Lung (tissue), 12 donors: ENCODE measurements around the gene NACC1. TPM values are rescaled to one million over a fixed set of nuclear protein-coding genes. Genes with fewer than 3 reads are reported as not detected.

ENCODE experiments used
- ATAC-seq: fragments of 200-7000 bp; cut with Tn5 transposase; one replicate; pipeline ENCODE4 v1.9.1; 2020; ENCODE audit warnings: moderate number of reproducible peaks; ENCODE audit not compliant: insufficient read depth, low FRiP score
- DNase-seq, 3 donors: peaks; one replicate each; pipeline ENCODE4 v3.0.0-alpha.2; 2013 to 2017
- H3K27ac ChIP-seq, 2 donors: one replicate each; pipeline ENCODE4 v1.5.1; 2013; ENCODE audit warnings: mild to moderate bottlenecking in 2 of 2, moderate library complexity in 2 of 2, control low read depth in 1 of 2, inconsistent platforms in 1 of 2, low read depth in 1 of 2, low read length in 1 of 2
- H3K27me3 ChIP-seq, 3 donors: one replicate each; pipeline ENCODE4 v1.5.1; 2013; ENCODE audit warnings: low read length in 2 of 3; ENCODE audit not compliant: control insufficient read depth in 3 of 3, insufficient read depth in 3 of 3
- H3K36me3 ChIP-seq, 4 donors: one replicate each; pipeline ENCODE4 v1.5.1; 2013; ENCODE audit warnings: low read length in 4 of 4, mild to moderate bottlenecking in 1 of 4, moderate library complexity in 1 of 4; ENCODE audit not compliant: control insufficient read depth in 4 of 4, insufficient read depth in 4 of 4
- H3K4me1 ChIP-seq, 5 donors: one replicate each; pipeline ENCODE4 v1.5.1; 2013; ENCODE audit warnings: low read length in 5 of 5, mild to moderate bottlenecking in 2 of 5, moderate library complexity in 1 of 5; ENCODE audit not compliant: control insufficient read depth in 5 of 5, insufficient read depth in 5 of 5
- H3K4me3 ChIP-seq: one replicate; pipeline ENCODE4 v1.5.1; 2013; ENCODE audit warnings: mild to moderate bottlenecking, control low read depth, moderate library complexity
- H3K9ac ChIP-seq, 2 donors: one replicate each; pipeline ENCODE4 v1.5.1; 2013; ENCODE audit warnings: low read length in 2 of 2, control low read depth in 1 of 2; ENCODE audit not compliant: insufficient read depth in 1 of 2
- H3K9me3 ChIP-seq, 4 donors: one replicate each; pipeline ENCODE4 v1.5.1; 2013; ENCODE audit warnings: low read length in 3 of 4, mild to moderate bottlenecking in 1 of 4, moderate library complexity in 1 of 4; ENCODE audit not compliant: control insufficient read depth in 4 of 4, insufficient read depth in 3 of 4
- WGBS, 2 donors: extraction: QIAGEN DNeasy Blood & Tissue Kit; methylation state at CpG; one replicate each; pipeline ENCODE4 v1.1.7; 2013; 5-methylcytosine and 5-hydroxymethylcytosine counted together
- polyA plus RNA-seq, 2 donors: library from polyadenylated mRNA; stranded (reverse); fragments of 200-250 nt; gene quantifications; one replicate each; pipeline ENCODE4 v1.2.1, GENCODE V29; 2013
- total RNA-seq, 2 donors: library from RNA; depleted of rRNA in 1 of 2; stranded (reverse); fragments of >200 nt in 1 of 2; gene quantifications; one replicate each; pipeline ENCODE4 v1.2.1, GENCODE V29; 2014 to 2021
- TF ChIP-seq, protein P1 (sequence below): IDR thresholded peaks from 2 replicates; pipeline ENCODE4 v1.5.1; 2012; ENCODE audit warnings: mild to moderate bottlenecking; ENCODE audit errors: control extremely low read depth, extremely low read depth
- donor health status: control.
- donor health status: control.
- donor health status: Bipolar disorder and iron deficiency.
- donor health status: healthy.
- donor health status: DM: yes; HTN: yes; CAD: no.

NACC1 gene
- total and polyA plus RNA-seq, 4 donors, result 18.4 to 94.8 (median 58.2) TPM

DNA sequence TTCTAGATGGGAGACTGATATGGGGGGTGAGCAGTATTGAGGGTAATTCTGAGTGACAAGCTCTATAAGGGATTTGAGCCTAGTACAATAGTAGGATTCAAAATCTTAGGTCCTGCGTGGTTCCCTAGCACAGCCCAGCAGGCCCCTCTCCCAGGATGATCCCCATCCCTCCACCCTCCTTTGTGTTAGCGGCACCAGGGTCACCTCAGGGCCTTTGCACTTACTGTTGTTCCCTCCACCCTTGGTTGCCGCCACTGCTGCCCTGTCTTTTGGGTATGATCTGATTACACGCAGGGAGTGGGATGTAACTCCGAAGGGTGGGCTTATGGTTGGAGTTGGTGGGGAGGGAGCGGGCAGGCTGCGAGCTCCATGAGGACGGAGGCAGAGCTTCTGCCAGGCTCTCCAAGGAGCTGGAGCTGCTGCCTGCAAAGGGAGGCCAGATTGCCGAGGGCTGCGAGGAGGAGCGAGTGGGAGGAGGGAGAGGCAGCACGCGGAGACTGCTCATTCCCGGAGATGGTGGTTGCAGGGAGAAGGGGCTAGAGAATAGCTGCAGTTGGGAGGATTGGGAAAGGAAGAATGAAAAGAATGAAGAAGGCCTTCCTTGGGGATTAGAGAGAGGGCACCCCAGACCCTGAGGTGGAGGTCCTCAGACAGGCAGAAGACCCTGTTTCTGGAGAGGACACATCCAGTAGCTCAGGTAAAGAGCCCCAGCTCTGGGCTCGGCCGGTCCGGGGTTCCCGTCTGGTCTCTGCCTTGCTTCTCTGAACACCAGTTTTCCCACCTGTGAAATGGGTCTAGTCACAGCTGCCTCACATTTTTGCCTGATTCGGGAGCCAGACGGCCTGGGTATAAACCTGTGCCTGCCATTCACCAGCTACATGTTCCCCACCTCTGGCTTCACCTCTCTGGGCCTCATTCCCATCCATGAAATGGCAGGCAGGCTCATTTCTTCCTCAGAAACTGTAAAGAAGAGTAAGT, 5.2 kb downstream of the NACC1 start:
- Histone ChIP-seq H3K9ac (no peak overlapping the region), H3K36me3 (peaks cover 0 to 9% (median 0%) of the 10 kb centered on the region in 4 donors), H3K9me3 (no peaks in the 10 kb centered on the region), H3K27ac (no peak overlapping the region), H3K4me1 (peaks cover 0 to 14% (median 5%) of the 10 kb centered on the region in 5 donors), H3K27me3 (no peaks in the 10 kb centered on the region), H3K4me3 (no peak overlapping the region)
- WGBS, 2 donors, result 91 to 95% methylated on average over 20 of the region's 20 CpGs
- DNase-seq (no peak), ATAC-seq (no peak)
- TF ChIP-seq, protein P1, sequence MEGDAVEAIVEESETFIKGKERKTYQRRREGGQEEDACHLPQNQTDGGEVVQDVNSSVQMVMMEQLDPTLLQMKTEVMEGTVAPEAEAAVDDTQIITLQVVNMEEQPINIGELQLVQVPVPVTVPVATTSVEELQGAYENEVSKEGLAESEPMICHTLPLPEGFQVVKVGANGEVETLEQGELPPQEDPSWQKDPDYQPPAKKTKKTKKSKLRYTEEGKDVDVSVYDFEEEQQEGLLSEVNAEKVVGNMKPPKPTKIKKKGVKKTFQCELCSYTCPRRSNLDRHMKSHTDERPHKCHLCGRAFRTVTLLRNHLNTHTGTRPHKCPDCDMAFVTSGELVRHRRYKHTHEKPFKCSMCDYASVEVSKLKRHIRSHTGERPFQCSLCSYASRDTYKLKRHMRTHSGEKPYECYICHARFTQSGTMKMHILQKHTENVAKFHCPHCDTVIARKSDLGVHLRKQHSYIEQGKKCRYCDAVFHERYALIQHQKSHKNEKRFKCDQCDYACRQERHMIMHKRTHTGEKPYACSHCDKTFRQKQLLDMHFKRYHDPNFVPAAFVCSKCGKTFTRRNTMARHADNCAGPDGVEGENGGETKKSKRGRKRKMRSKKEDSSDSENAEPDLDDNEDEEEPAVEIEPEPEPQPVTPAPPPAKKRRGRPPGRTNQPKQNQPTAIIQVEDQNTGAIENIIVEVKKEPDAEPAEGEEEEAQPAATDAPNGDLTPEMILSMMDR, result no peak

DNA sequence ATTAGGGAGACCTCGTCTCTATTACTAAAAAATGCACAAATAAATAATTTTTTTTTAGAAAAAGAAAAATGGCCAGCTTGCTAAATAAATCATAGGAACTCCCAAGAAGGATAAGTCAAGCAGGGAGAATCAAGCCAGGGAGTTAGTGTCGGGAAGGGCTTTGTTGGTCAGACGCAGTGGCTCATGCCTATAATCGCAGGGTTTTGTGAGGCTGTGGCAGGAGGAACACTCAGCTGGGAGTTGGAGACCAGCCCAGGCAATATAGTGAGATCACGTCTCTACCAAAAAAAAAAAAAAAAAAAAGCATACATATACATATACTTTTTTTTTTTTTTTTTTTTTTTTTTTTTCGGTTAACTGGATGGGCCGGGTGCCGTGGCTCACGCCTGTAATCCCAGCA, 9.0 kb downstream of the NACC1 start:
- no peaks in the 10 kb centered on the region for H3K9me3 ChIP-seq
- H3K27me3 ChIP-seq, result no peaks in the 10 kb centered on the region
- ATAC-seq (no peak), DNase-seq (no peak)
- no peak overlapping the region for H3K9ac ChIP-seq
- peaks cover 0 to 6% (median 0%) of the 10 kb centered on the region in 4 donors for H3K36me3 ChIP-seq
- H3K27ac ChIP-seq, result no peak overlapping the region
- 95 to 99% methylated on average over 9 of the region's 9 CpGs for WGBS, 2 donors
- TF ChIP-seq, protein P1, result no peak
- H3K4me1 ChIP-seq, result no peaks in the 10 kb centered on the region
- H3K4me3 ChIP-seq, result no peak overlapping the region

DNA sequence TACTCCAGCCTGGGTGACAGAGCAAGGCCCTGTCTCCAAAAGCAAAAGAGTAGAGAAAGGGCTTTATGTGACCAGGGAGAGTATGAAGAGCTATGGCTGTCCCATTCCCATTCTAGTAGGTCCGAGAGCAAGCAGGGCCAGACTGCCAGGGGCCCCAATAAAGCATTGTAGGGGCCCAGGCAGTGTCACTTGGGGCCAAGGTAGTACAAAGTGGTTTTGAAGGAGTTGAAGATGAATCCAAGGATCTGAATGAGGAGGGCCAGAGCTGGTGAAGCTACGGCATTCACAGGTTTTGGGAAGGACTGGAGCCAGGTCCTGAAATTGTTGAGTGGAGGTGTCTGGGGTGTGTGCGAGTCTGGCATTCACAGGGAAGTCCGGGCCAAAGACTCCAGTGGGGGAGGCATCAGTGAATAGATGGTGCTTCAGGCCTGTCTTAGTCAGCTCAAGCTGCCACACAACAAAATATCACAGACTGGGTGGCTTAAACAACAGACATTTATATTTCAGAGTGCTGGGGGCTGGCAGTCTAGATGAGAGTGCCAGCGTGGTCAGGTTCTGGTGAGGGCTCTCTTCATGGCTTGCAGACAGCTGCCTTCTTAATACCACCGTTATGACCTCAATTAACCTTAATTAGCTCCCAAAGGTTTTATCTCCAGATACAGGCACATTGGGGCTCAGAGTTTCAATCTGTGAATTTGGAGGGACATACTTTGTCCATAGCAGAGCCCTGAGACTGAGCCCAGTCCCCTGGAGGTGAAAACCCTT, 9.9 kb downstream of the NACC1 start:
- DNase-seq (no peak), ATAC-seq (no peak)
- Histone ChIP-seq H3K36me3 (peaks cover 0 to 6% (median 0%) of the 10 kb centered on the region in 4 donors), H3K27me3 (no peaks in the 10 kb centered on the region), H3K9ac (no peak overlapping the region), H3K27ac (no peak overlapping the region), H3K4me1 (peaks cover 0 to 2% (median 0%) of the 10 kb centered on the region in 5 donors), H3K4me3 (no peak overlapping the region), H3K9me3 (no peaks in the 10 kb centered on the region)
- TF ChIP-seq, protein P1, result no peak
- WGBS, 2 donors, result 90 to 95% methylated on average over 6 of the region's 6 CpGs
